Measurements from ENCODE around the gene TMEM255B.

Gene TMEM255B

DNA sequence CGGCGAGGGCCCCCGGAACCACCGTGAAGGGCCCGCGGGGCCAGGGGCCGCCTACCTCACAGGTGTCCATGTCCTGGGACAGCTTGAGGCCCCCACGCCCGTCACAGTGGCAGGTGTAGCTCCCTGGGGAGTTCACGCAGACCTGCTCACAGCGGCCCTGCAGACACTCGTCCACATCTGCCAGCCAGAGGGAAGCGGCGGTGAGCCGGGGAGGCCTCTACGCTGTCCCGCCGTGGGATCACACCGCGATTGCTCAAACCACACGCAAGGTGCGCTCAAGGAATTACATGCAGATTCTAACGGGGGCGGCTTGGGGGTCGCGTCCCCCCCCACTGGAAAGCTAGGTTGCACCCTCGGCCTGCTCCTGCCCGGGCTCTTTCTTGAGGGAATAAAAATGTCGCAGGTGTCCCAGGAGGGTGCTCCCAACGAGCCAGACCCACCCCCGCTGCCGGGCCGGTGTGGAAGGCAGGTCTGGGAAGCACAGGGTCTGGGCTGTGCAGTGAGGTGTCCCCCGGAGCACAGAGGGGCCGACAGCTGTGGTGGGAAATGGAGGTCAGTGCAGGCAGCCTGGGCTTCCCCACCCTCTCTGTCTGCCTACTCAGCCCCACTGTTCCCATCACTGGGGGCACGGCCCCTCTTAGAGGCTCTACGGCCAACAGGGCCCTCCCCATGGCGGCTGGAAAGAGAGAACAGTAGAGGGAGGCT, 75.6 kb downstream of the TMEM255B start:
- Histone ChIP-seq H3K4me3 (IDR thresholded peaks at IDR 0.05; ENCODE audit: insufficient read depth, low read depth, low read length) (no peak overlapping the region), H3K9ac (no peak overlapping the region), H4K20me1 (ENCODE audit: insufficient read depth) (no peaks in the 10 kb centered on the region), H3K4me2 (no peak overlapping the region), H3K36me3 (ENCODE audit: insufficient read depth) (no peaks in the 10 kb centered on the region), H2AFZ (ENCODE audit: low read depth) (no peak overlapping the region), H3K79me2 (ENCODE audit: insufficient read depth, low read depth) (no peaks in the 10 kb centered on the region), H3K27ac (no peak overlapping the region), H3K27me3 (ENCODE audit: insufficient read depth, low read depth) (no peaks in the 10 kb centered on the region), H3K4me1 (ENCODE audit: low read depth, poor library complexity, severe bottlenecking) (peaks cover 6% of the 10 kb centered on the region)
- no peak for TF ChIP-seq CTCF (conservative IDR thresholded peaks at IDR 0.05; ENCODE audit: low read depth, low read length)

DNA sequence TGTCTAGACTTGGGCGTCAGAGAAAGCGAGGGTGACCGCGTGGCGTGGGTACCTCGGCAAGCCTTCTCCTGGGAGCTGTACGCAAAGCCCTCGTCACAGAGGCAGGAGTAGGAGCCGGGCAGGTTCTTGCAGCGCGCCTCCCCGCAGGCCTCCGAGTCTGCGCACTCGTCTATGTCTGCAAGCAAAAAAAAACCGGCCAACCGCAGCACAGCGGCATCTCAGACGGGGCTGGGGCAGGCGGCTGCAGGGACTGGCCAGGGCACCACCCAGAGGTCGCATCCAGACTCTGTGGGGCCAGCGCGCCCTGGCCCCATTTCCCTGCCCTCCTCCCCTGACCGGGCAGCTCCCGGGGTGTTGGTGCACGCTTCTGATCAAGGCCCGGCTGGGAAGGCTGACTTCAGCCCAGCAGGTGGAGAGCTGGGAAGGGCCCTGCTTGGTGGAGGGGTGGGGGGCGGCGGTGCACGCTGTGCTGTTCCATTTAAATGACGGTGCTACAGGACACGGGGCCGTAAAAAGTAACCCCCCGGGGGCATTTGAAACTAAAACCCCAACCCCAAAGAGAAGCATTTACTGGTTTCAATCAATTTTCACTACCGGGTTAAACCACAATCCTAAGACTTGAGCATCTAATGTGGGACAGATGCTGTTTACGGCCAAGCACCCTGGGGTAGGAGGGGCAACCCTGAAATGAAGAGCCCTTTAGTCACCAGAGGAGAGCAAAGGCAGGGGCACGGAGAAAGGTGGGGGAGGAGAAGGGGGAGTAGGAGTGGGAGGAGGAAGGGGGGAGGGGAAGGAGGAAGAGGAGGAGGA, 76.6 kb downstream of the TMEM255B start:
- peaks cover 6% of the 10 kb centered on the region for H3K4me1 ChIP-seq (ENCODE audit: low read depth, poor library complexity, severe bottlenecking)
- H4K20me1 ChIP-seq (ENCODE audit: insufficient read depth), result no peaks in the 10 kb centered on the region
- H3K27ac ChIP-seq, result no peak overlapping the region
- no peak overlapping the region for H2AFZ ChIP-seq (ENCODE audit: low read depth)
- H3K4me2 ChIP-seq, result no peak overlapping the region
- no peak overlapping the region for H3K4me3 ChIP-seq (IDR thresholded peaks at IDR 0.05; ENCODE audit: insufficient read depth, low read depth, low read length)
- no peaks in the 10 kb centered on the region for H3K27me3 ChIP-seq (ENCODE audit: insufficient read depth, low read depth)
- no peaks in the 10 kb centered on the region for H3K79me2 ChIP-seq (ENCODE audit: insufficient read depth, low read depth)
- H3K9ac ChIP-seq, result no peak overlapping the region
- TF ChIP-seq CTCF (conservative IDR thresholded peaks at IDR 0.05; ENCODE audit: low read depth, low read length), result no peak
- no peaks in the 10 kb centered on the region for H3K36me3 ChIP-seq (ENCODE audit: insufficient read depth)

DNA sequence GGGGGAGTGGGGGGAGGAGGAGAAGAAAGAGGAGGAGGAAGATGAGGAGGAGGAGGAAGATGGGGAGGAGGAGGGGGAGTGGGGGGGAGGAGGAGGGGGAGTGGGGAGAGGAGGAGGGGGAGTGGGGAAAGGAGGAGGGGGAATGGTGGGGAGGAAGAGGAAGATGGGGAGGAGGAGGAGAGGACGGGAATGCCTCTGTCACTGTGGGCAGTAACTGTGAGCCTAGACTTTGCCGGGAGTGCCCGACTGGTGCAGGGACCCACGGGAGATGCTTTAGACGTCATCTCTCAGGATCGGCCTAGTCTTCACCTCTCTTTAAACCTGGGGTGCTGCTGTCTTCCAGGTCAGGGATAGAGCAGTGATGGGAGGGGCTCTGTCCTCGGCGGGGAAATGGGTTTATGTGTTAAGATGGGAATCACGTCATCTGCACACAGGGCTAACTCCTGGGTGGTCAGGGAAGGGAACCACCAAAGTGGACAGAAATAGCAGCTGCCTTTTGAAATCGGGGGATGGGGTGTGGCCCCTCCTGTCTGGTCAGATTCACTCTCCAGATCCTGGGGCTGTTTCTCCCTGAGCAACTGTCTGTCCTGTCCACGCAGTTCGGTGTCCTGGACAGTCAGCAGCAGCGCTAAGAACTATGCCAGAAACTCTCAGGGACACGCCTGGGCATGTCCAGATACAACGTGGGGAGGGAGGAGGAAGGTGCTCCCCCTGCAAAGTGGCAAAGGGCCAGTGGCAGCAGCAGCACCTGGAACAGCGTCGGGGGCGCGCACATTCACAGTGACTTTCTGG, 77.9 kb downstream of the TMEM255B start:
- H2AFZ ChIP-seq (ENCODE audit: low read depth), result no peak overlapping the region
- H3K4me1 ChIP-seq (ENCODE audit: low read depth, poor library complexity, severe bottlenecking), result peaks cover 6% of the 10 kb centered on the region
- H3K4me3 ChIP-seq (IDR thresholded peaks at IDR 0.05; ENCODE audit: insufficient read depth, low read depth, low read length), result no peak overlapping the region
- H3K36me3 ChIP-seq (ENCODE audit: insufficient read depth), result no peaks in the 10 kb centered on the region
- no peaks in the 10 kb centered on the region for H3K27me3 ChIP-seq (ENCODE audit: insufficient read depth, low read depth)
- H3K4me2 ChIP-seq, result no peak overlapping the region
- H3K79me2 ChIP-seq (ENCODE audit: insufficient read depth, low read depth), result no peaks in the 10 kb centered on the region
- no peak overlapping the region for H3K27ac ChIP-seq
- no peak for TF ChIP-seq CTCF (conservative IDR thresholded peaks at IDR 0.05; ENCODE audit: low read depth, low read length)
- no peak overlapping the region for H3K9ac ChIP-seq
- H4K20me1 ChIP-seq (ENCODE audit: insufficient read depth), result no peaks in the 10 kb centered on the region

DNA sequence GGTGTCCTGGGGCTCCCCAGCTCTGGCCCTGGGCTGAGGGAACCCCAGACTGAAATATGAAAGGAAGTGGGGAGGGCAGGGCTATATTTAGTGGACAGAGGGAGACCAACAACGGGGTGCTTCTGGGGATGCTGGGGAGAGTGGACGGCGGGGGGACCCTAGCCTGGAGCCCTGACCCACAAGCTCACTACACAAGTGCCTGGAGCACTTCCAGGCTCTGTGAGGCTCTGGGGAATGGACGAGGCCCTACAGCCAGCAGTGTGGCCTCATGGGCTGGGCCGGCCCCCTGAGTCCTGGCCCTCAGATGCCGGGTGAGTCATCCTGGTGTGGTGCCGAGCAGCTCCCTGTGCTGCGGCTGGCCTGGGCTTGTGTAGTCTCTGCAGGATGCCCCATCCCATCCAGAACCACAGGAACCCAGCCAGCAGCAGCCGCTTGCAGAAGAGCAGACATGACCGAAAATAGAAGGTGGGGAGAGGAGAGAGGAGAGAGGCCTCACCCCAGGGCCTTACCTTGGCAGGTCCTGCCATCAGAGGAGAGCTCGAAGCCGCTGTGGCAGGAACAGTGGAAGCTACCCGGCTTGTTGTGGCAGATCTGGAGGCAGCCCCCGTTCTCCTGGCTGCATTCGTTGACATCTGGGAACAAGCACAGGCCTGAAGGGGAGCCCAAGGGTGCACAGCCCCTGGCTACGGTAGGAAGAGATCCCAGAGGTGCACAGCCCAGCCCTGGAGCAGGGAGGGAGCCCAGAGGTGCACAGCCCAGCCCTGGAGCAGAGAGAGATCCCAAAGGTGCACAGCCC, 78.7 kb downstream of the TMEM255B start:
- H3K9ac ChIP-seq, result no peak overlapping the region
- no peak overlapping the region for H3K4me3 ChIP-seq (IDR thresholded peaks at IDR 0.05; ENCODE audit: insufficient read depth, low read depth, low read length)
- no peak for TF ChIP-seq CTCF (conservative IDR thresholded peaks at IDR 0.05; ENCODE audit: low read depth, low read length)
- no peak overlapping the region for H3K4me2 ChIP-seq
- H3K27me3 ChIP-seq (ENCODE audit: insufficient read depth, low read depth), result no peaks in the 10 kb centered on the region
- H3K4me1 ChIP-seq (ENCODE audit: low read depth, poor library complexity, severe bottlenecking), result peaks cover 6% of the 10 kb centered on the region
- no peak overlapping the region for H2AFZ ChIP-seq (ENCODE audit: low read depth)
- no peaks in the 10 kb centered on the region for H3K36me3 ChIP-seq (ENCODE audit: insufficient read depth)
- no peak overlapping the region for H3K27ac ChIP-seq
- no peaks in the 10 kb centered on the region for H4K20me1 ChIP-seq (ENCODE audit: insufficient read depth)
- no peaks in the 10 kb centered on the region for H3K79me2 ChIP-seq (ENCODE audit: insufficient read depth, low read depth)

Data from KMS-11 (cell line).